ENCODE results near the gene CNP.
A peak's percentile ranks its signal among the peaks of the same experiment; 100 is the strongest.
"Not testable (repeated sequence)": the region's sequence is repeated elsewhere in the genome, so short reads cannot be mapped to it uniquely, and the experiment has no call there.

The CNP gene

DNA sequence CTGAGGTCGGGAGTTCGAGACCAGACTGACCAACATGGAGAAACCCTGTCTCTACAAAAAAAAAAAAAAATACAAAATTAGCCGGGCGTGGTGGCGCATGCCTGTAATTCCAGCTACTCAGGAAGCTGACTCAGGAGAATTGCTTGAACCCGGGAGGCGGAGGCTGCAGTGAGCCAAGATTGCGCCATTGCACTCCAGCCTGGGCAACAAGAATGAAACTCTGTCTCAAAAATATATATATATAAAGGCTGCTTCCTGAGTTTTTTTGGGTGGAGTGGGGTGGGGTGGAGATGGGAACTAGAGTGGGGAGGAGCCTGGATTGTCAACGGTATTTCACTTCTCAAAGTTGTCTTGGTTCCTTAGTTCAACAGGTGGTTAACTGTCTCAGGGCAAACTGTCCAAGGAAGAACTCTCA, 43.7 kb downstream of the CNP start:
- DNase-seq = peak; percentile 72

DNA sequence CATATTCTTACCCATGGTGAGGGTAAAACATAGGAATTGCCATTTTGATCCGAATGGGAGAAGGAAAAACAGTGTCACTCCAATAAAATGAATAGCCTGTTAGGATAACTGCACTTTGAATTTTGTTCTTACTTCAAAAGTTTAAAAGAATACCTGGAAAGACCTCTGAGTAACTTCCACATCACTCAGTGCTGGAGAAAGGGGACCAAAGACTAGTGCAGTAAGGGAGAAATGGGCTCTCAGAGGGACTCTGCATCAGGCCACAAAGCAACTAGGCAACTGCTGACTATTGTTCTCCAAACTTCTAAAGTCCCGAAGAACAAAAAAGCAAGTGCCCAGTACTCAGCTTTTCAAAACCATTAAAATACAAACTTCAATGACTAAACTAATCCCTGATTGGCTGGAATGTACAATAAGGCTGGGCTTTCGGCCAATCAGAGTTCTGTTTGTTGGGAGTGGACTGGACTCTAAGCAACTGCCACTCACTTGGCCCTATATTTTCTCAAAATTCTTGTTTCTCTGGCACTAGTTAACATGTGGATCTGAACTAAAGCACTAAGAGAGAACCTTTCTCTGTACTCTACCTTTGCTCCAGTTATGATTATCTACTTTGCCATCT, 44.4 kb downstream of the CNP start:
- peak; percentile 56 for DNase-seq

DNA sequence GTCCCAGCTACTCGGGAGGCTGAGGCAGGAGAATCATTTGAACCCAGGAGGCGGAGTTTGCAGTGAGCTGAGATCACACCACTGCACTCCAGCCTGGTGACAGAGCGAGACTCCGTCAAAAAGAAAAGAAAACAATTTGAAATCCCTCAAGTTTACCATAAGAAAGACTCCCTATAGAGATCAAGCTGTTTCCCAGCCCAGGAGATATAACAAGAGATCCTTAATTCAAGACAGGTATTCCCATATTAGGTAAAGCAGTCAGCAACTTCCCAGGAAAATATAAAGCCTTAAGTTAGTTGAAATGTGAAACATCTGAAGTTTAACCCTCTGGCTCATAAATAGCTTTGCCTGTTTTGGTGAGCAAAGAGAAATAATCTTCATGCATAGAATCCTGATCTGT, 45.8 kb downstream of the CNP start:
- DNase-seq = not testable (repeated sequence)

DNA sequence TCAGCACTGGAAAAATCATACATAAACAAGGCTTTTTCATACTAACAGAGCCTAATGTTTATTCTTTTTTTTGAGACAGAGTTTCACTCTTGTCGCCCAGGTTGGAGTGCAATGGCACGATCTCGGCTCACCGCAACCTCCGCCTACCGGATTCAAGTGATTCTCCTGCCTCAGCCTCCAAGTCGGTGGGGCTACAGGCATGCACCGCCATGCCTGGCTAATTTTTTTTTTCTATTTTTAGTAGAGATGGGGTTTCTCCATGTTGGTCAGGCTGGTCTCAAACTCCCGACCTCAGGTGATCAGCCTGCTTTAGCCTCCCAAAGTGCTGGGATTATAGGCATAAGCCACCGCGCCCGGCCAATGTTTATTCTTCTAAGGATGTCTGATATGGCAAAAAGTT, 47.1 kb downstream of the CNP start:
- DNase-seq = not testable (repeated sequence)

DNA sequence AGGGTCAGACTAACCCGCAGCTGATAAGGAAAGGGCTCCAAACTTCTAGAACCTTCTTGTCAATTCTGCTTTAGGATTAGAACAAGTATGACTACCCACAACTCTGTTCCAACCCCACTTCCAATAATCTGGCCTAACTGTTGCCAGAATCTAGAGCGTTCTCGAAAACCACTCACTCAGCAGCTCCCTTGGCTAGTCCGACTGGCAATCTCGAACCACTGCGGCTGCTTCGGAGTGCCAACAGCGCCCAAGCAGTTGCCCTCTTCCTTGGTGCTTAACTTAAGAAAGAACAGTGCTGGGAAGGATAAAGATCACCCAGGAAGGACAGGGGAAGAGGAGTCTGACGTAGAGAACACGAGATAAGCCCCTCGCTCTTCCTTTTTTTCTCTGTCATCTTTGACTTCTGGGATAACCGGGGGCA, 49.8 kb downstream of the CNP start:
- DNase-seq = peak; percentile 61

DNA sequence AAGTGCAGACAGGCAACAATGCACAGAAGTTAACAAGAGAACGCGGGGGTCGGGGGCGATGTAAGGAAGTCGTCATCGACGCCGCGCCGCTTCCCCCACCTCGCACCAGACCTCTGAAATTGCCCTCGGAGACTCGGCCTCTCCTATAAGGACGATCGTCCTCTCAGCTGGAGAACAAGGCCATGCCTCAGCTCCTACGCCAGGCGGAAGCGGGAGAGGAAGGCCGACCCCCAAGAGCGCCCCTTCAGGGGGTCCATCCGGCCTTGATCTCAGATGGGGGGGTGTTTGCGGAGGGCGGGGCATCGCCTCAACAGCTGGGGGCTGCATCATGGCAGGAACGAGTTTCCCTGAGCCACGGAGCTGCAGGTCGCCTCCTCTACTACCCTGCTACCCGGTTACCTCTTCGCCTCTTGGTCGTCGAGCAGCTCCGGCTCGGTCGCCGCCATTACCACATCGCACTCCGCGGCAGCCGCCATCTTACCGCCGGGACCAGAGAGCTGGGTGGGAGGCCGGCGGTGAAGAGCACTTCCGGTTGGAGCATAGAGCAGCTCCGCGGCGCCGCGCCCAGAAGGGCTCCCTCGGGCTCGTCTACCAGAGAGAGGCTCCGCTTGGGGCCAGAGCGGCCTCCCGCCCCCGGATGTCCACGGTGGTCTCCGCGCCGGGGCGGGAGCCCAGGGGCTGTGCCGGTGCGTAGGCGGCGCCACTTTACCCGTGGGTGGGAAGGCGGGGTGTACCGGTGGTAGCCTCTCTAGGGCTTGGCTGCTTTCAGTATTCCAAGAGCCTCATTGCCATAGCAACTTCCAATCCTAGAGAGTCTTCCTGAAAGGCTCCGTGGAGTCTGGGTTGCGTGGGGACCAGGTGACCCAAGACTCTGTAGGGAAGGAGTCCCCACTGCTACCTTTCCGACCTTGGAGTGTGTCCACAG, 50.6 kb downstream of the CNP start, which contains the start of gene DNAJC7:
DNAJC7 (minus strand) TSS at position 499 of the 925 bp plus-strand sequence; CDS start at position 476, 23 bp downstream.
- DNase-seq = peak; percentile 93

DNA sequence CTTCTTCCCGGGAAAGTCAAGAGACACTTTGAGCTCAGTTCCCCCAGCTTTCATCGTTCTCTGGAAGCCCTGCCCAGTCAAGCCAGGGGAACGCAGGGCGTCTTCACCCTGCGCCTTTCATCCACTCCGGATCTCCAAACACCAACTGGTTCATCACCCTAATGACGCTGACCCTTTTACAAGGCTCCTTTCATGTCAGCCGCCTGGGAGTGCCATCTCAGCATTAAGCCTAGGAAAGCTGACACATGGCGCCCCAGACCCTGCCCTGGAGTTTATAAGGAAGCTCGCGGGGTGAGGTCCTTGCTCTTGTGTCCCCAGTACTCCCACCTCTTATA, 51.2 kb downstream of the CNP start:
- DNase-seq = peak; percentile 49

DNA sequence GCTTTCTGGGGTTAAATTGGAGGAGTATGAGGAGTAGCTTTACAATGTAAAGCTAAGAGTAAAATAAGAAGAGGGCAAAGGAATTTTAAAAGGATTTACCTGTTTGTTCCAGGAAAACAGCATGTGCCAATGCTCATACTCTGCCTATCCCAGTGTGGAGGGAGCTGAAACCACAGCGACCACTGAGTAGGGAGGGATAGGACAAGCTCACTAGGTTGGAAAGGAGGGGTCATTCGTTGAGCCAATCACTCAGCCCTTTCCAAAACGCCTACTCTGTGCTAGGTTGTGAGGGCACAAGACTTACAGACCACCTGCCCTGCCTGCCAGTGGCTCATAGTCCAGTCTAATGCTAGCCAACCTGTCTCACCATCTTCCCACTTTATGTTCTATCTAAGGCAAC, 51.7 kb downstream of the CNP start:
- DNase-seq = no peak

DNA sequence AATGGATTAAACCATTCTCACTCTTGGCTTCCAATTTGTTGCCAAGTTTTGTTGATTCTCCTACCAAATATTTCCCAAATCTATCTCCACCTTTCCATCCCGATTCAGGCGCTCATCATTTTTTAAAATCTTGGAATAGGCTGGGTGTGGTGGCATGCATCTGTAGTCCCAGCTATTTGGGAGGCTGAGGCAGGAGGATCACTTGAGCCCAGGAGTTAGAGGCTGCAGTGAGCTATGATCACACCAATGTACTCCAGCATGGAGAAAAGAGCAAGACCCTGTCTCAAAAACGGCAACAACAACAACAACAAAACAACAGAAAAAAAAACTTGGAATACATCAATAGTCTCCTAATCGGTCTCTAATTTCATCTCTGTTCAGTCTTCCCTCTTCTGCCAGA, 52.4 kb downstream of the CNP start:
- no peak for DNase-seq

DNA sequence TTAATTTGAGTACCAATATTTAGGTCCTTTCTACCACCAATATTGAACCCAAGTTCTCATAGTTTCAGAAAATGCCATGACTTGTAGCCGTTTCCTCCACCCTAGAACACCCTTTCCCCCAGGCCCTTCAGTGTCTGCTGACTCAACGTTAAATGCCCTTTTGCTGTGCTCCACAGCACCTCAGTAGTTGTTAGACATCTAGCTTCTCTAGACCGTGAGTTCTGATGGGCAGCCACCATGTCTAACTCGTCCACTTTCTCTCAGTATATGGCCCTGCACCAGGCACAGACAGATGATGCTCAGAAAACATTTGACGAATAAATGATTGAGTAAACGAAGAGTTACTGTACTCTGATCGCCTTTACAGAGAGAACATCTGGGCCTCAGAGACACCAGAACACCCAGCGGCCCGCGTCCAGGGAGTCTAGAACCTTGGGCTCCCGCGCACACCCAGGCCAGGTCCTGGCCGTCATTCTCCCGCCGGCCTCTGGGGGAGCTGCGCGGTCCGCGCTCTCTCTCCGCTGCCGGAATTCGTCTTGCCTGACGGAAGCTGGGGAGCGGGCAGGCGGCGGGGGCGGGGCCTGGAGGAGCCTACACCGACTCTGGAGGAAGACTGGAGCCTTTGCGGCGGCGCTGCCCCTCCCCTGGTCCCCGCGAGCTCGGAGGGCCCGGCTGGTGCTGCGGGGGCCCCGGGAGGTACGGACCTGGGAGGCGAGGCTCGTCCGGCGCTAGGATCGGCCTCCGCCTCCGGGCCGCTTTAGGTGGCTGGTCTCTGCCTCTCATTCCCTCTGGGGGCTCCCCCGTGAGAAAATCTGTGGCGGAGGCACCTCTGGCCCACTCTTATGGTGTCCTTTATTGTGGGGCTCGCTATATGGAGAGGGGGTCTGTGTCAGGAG, 53.2 kb downstream of the CNP start, which contains the start of gene NKIRAS2:
NKIRAS2 (plus strand) TSS at position 582 of the 896 bp plus-strand sequence. CDS start 1,488 bp downstream, outside the sequence.
- peak; percentile 94 for DNase-seq

DNA sequence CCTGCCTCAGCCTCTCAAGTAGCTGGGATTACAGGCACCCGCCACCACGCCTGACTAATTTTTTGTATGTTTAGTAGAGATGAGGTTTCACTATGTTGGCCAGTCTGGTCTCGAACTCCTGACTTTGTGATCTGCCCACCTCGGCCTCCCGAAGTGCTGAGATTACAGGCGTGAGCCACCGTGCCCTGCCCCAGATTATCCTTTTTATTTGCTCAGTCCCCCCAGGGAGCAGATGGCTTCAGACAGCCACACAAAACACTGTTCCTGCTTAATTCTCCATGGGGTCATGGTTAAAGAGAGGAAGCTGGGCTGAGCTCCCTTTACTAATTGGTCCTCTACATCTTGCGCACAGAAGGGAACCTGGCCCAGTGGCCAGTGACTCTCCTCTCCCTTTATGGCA, 54.2 kb downstream of the CNP start:
- DNase-seq = not testable (repeated sequence)

DNA sequence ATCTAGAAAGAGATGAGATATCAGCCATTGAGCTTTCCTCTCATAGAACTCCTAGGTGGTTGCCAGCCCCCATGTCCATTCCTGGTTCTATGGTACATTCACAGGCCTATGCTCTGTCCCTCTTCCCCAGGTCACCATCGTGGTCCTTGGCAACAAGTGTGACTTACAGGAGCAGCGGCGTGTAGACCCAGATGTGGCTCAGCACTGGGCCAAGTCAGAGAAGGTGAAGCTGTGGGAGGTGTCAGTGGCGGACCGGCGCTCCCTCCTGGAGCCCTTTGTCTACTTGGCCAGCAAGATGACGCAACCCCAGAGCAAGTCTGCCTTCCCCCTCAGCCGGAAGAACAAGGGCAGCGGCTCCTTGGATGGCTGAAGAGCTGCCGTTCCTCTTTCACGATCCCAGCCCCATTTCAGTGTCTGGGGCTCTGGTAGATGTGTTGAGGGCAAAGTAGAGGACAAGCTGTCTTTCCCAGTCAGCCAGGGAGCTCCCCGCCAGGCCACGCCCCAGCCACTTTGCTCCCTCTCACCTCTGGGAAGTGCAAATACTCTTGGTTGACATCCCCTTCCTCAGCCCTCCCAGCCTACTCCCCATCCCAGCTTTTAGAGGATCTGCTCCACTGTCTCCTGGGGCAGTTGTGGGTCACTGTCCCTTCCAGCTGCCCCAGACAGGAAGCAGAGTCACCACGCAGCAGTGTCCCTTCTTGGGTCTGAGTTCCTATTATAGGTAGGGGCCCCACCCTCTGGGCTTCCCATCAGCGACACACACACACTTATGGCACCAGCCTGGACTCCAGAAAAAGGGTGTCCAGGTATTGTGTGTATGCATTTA, 57.1 kb downstream of the CNP start:
- peak; percentile 88 for DNase-seq

DNA sequence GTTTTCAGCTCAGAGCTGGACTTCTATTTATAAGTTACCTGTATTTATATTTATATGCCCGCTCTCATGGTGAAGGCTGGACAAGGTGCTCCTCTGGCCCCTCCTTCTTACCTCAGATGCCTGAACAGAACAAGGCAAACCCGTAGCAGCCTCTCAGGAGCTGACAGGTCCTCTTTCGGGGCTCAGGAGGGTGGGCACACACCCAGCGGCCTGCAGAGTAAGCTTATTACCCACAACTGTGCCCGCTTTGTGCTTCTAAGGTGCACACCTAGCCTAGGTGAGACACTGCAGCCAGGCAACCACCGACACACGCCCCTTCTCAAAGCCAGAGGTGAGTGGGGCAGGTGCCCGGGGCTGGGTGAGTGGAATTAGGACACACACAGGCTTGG, 58.6 kb downstream of the CNP start:
- DNase-seq = no peak

DNA sequence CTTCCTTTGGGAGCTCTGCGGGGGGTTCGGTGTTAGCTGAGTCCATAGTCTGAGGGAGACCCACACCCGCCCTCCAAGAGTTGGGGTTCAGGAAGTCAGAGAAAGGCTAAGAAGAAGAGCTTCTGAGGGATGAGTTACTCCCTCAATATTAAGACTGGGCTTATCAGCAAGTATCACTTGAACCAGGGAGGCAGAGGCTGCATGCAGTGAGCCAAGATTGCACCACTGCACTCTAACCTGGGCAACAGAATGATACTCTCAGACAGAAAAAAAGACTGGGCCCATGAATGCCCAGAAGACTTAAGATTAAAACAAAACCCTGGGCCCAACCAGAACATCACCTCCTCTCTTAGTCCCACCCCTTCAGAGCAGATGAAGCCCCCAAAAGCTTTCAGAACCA, 59.3 kb downstream of the CNP start:
- no peak for DNase-seq

DNA sequence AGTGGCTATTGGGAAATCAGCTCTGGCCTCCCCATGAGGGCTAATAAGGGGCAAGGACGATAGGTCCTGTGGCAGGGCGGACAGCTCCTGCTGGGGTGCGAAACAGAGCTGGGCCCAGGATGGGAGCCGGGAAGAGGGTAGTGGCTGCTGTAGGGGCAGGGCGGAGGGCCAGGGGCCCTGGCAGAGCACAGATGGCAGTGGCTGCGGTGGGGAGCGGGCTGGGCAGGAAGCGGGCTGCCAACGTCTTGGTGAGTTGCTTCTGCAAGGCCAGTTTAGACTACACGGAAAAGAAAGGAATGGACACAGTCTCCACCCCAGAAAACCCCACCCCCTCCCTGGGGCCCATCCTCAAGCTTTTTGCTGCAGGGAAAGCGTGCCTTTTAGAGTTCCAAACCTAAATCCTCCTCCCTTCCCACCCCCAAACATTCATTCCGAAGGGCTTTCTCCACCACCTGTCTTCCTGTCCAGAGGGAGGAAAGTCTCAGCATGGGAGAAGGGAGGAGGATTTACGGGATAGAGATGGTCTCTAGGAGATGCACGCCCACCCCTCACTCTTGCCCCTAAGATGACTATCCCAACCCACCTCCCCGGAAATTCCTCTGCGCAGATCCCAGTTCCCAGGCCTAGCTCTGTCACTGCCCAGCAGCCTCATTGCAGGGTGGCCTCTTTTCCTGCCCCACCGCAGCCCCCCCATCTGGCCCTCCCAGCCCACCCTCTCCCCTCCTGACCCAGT, 60.4 kb downstream of the CNP start:
- no peak for DNase-seq

Data from inflammatory macrophage treated with lipopolysaccharide for 4 hours (primary cell).